ENCODE data around the gene RNF128. TPM values are rescaled to one million over a fixed set of nuclear protein-coding genes. Genes with fewer than 3 reads are reported as not detected.

Gene RNF128
- total and polyA plus RNA-seq, 2 of the 13 experiments (the other 11 are each of a cell fraction or from before 2014, with no cell fraction given), result 18.5 to 43.5 TPM

GRCh38 chrX:106802388-106803275 lies 76.1 kb downstream of the RNF128 start, which contains the start of gene TBC1D8B:
Gene TBC1D8B (plus strand): TSS chrX:106802673. CDS start chrX:106802854, 181 bp downstream.
- WGBS (ENCODE audit: low lambda C conversion rate), result 3% methylated on average over 20 of the region's 36 CpGs
- TSS peak; percentile 62 for BruUV-seq (replicated peaks)
- intact Hi-C loops (cut with micrococcal nuclease; ENCODE audit: unreplicated experiment) (no loop called here), in situ Hi-C loops (cut with HindIII; ENCODE audit: extremely low pct_ligation_motif_present, low pct_unique_long_range_greater_than_20kb) (no loop called here)
- DNase-seq (ENCODE audit: low spot score), result peak; percentile 89
- Histone ChIP-seq H3K9ac (ENCODE audit: insufficient read depth, low read depth, low read length) (peak within 1 kb of the TSS; percentile 78), H3K4me3 (replicated peaks in 1 of 3; ENCODE audit: insufficient read depth in 1 of 3, low read depth in 2 of 3, low read length in 3 of 3) (peak within 1 kb of the TSS; percentile 74 to 83 (median 80)), H3K4me1 (ENCODE audit: insufficient read depth, low read length) (peaks cover 41% of the 10 kb centered on the region), H3K9me3 (ENCODE audit: low read length) (no peaks in the 10 kb centered on the region), H2AFZ (ENCODE audit: low read length) (peak within 1 kb of the TSS; percentile 62), H3K27ac (ENCODE audit: extremely low read length, insufficient read depth, low read length) (peak within 1 kb of the TSS; percentile 77), H4K20me1 (ENCODE audit: insufficient read depth, low read length) (no peaks in the 10 kb centered on the region), H3K79me2 (ENCODE audit: insufficient read depth, low read length) (peaks cover 4% of the 10 kb centered on the region), H3K27me3 (ENCODE audit: control insufficient read depth in 1 of 2, insufficient read depth in 2 of 2, low read length in 2 of 2) (no peaks in the 10 kb centered on the region), H3K4me2 (ENCODE audit: low read depth, low read length) (peak within 1 kb of the TSS; percentile 74), H3K36me3 (replicated peaks in 1 of 2; ENCODE audit: control insufficient read depth in 1 of 2, insufficient read depth in 2 of 2, low read length in 2 of 2) (no peaks in the 10 kb centered on the region)
- ChIA-PET POLR2A (interaction anchor here (1.2 kb wide), 2 partner anchors 22 to 109 kb away, joined by 3 read pairs; no protein-coding TSS in a partner anchor), CTCF (ENCODE audit: low intra/inter-chr PET ratio, low total read pairs) (no interaction called here)
- peak; percentile 86 for FAIRE-seq
- peak; percentile 98 for ATAC-seq
- TF ChIP-seq MAFK (conservative IDR thresholded peaks at IDR 0.05 in 1 of 2, IDR thresholded peaks at IDR 0.05 in 1 of 2; ENCODE audit: low read length in 2 of 2), result no peak
- no peak for TF ChIP-seq ELK4 (CRISPR knock-in tag; IDR thresholded peaks at IDR 0.05; ENCODE audit: borderline replicate concordance)
- no peak; the same call in 1 of the 2 replicates for TF ChIP-seq ZNF350 (CRISPR knock-in tag; IDR thresholded peaks at IDR 0.05; ENCODE audit: borderline replicate concordance, low read depth)
- no peak for TF ChIP-seq ZNF232 (CRISPR knock-in tag; IDR thresholded peaks at IDR 0.05; ENCODE audit: borderline replicate concordance)
- peak; percentile 58; the same call in 1 of the 2 replicates for TF ChIP-seq PHF20 (CRISPR knock-in tag; IDR thresholded peaks at IDR 0.05)
- no peak for TF ChIP-seq ZNF660 (CRISPR knock-in tag; IDR thresholded peaks at IDR 0.05; ENCODE audit: borderline replicate concordance, low read depth)
- peak; percentile 25; the same call in 1 of the 2 replicates for TF ChIP-seq HDAC1 (CRISPR knock-in tag; IDR thresholded peaks at IDR 0.05)
- TF ChIP-seq RAD21 (CRISPR knock-in tag; IDR thresholded peaks at IDR 0.05), result no peak
- peak; percentile 48; the same call in 1 of the 2 replicates for TF ChIP-seq KMT2B (CRISPR knock-in tag; IDR thresholded peaks at IDR 0.05)
- no peak for TF ChIP-seq FIP1L1 (IDR thresholded peaks at IDR 0.05; ENCODE audit: borderline replicate concordance, insufficient read depth, low read depth, low read length)
- TF ChIP-seq ZNF550 (CRISPR knock-in tag; IDR thresholded peaks at IDR 0.05; ENCODE audit: borderline replicate concordance), result no peak
- peak; percentile 57 for TF ChIP-seq SAP130 (CRISPR knock-in tag; IDR thresholded peaks at IDR 0.05; ENCODE audit: low read depth)
- TF ChIP-seq HOXD1 (CRISPR knock-in tag; IDR thresholded peaks at IDR 0.05), result no peak
- TF ChIP-seq ZNF563 (CRISPR knock-in tag; IDR thresholded peaks at IDR 0.05), result no peak
- no peak for TF ChIP-seq ZNF562 (CRISPR knock-in tag; IDR thresholded peaks at IDR 0.05; ENCODE audit: borderline replicate concordance)
- no peak for TF ChIP-seq AHDC1 (CRISPR knock-in tag; IDR thresholded peaks at IDR 0.05; ENCODE audit: borderline replicate concordance)

All from HepG2 (cell line).